HepG2 (cell line): ENCODE measurements around the gene TMTC1. TPM values are rescaled to one million over a fixed set of nuclear protein-coding genes. Genes with fewer than 3 reads are reported as not detected.

Experiments used
- ATAC-seq: fragments of 200-7000 bp; cut with Tn5 transposase; 3 replicates; pipeline ENCODE4 v1.9.1; 2020; ENCODE audit warnings: mild to moderate bottlenecking, moderate library complexity
- BruUV-seq: library from RNA; stranded (reverse); fragments of 400-500 nt; replicated peaks from 2 replicates; lab custom pipeline; 2021; lab: Mats Ljungman, UMichigan
- CTCF ChIA-PET: fragments of 300-600 bp; formaldehyde crosslinking; extraction: SDS; loops from one replicate; lab custom pipeline; 2021; ENCODE audit warnings: low total read pairs, inconsistent platforms, low intra/inter-chr PET ratio; lab: Yijun Ruan, JAX
- POLR2A ChIA-PET: fragments of 350-600 bp; sonication (Branson Sonifier 250); formaldehyde crosslinking; loops from one replicate; lab custom pipeline; 2020; ENCODE audit warnings: antibody characterized with exemption, inconsistent platforms; lab: Yijun Ruan, JAX
- DNase-seq: peaks from one replicate; pipeline ENCODE4 v3.0.0-alpha.2; 2015; ENCODE audit warnings: low spot score
- FAIRE-seq: peaks from 3 replicates; lab custom pipeline; 2011; peaks lifted over from hg19 to GRCh38; lab: Jason Lieb, UNC
- H2AFZ ChIP-seq: one replicate; pipeline ENCODE4 v1.6.1; 2011; ENCODE audit warnings: low read length, inconsistent platforms
- H3K27ac ChIP-seq: fragments of 300-600 bp; 3 replicates; pipeline ENCODE4 v1.8.0; 2011; ENCODE audit warnings: mixed run types, mild to moderate bottlenecking, mixed read lengths, low read length, inconsistent platforms; ENCODE audit not compliant: insufficient read depth; ENCODE audit errors: extremely low read length
- H3K27me3 ChIP-seq, 2 experiments: fragments of 200-600 bp in 1 of 2; 2 replicates in 1 of 2; 3 replicates in 1 of 2; pipeline versions ENCODE4 v1.6.0 to v1.8.0; 2011; ENCODE audit warnings: low read length in 2 of 2, mild to moderate bottlenecking in 2 of 2, moderate library complexity in 2 of 2, inconsistent platforms in 1 of 2; ENCODE audit not compliant: insufficient read depth in 2 of 2, control insufficient read depth in 1 of 2
- H3K36me3 ChIP-seq, 2 experiments: fragments of 200-600 bp in 1 of 2; replicated peaks in 1 of 2; 2 replicates in 1 of 2; 3 replicates in 1 of 2; pipeline versions ENCODE4 v1.5.1 to v1.8.0; 2011; ENCODE audit warnings: low read length in 2 of 2, inconsistent platforms in 1 of 2; ENCODE audit not compliant: insufficient read depth in 2 of 2, control insufficient read depth in 1 of 2
- H3K4me1 ChIP-seq: 2 replicates; pipeline ENCODE4 v1.5.1; 2012; ENCODE audit warnings: low read length, inconsistent platforms; ENCODE audit not compliant: insufficient read depth
- H3K4me2 ChIP-seq: 2 replicates; pipeline ENCODE4 v1.6.0; 2011; ENCODE audit warnings: low read depth, low read length, inconsistent platforms
- H3K4me3 ChIP-seq, 3 experiments: fragments of 200-600 bp in 1 of 3; sonication (generic), shearing (Covaris generic) in 1 of 3; replicated peaks in 1 of 3; 2 replicates each; pipeline ENCODE4 v1.5.1; 2011 to 2016; ENCODE audit warnings: low read length in 3 of 3, inconsistent platforms in 2 of 3, low read depth in 2 of 3, mild to moderate bottlenecking in 2 of 3, control low read depth in 1 of 3, mixed read lengths in 1 of 3; ENCODE audit not compliant: insufficient read depth in 1 of 3
- H3K79me2 ChIP-seq: one replicate; pipeline ENCODE4 v1.6.1; 2011; ENCODE audit warnings: low read length, inconsistent platforms; ENCODE audit not compliant: insufficient read depth
- H3K9ac ChIP-seq: 2 replicates; pipeline ENCODE4 v1.6.0; 2011; ENCODE audit warnings: mild to moderate bottlenecking, low read depth, low read length, inconsistent platforms; ENCODE audit not compliant: insufficient read depth
- H3K9me3 ChIP-seq: 2 replicates; pipeline ENCODE4 v1.5.1; 2012; ENCODE audit warnings: mild to moderate bottlenecking, low read length
- H4K20me1 ChIP-seq: 2 replicates; pipeline ENCODE4 v1.6.0; 2011; ENCODE audit warnings: inconsistent platforms, mild to moderate bottlenecking, low read length, moderate library complexity; ENCODE audit not compliant: insufficient read depth
- AKAP8 ChIP-seq: sonication (generic); formaldehyde crosslinking; IDR thresholded peaks from 2 replicates; pipeline ENCODE4 v1.5.1; 2020; ENCODE audit warnings: mild to moderate bottlenecking, missing genetic modification reagents
- CHD4 ChIP-seq: fragments of 200-600 bp; sonication (generic); IDR thresholded peaks from 2 replicates; pipeline ENCODE4 v1.7.0; 2017; ENCODE audit warnings: mild to moderate bottlenecking, low read length, borderline replicate concordance
- EZH2 ChIP-seq: conservative IDR thresholded peaks from 2 replicates; pipeline ENCODE4 v1.6.1; 2012; ENCODE audit warnings: mild to moderate bottlenecking, low read depth, low read length, moderate library complexity
- HNF1B ChIP-seq: sonication (generic); formaldehyde crosslinking; IDR thresholded peaks from 2 replicates; pipeline ENCODE4 v1.5.1; 2020; ENCODE audit warnings: mild to moderate bottlenecking, moderate library complexity, missing genetic modification reagents
- MAFG ChIP-seq: sonication (generic); formaldehyde crosslinking; IDR thresholded peaks from 2 replicates; pipeline ENCODE4 v1.5.1; 2020; ENCODE audit warnings: mild to moderate bottlenecking, missing genetic modification reagents
- MTA1 ChIP-seq: sonication (generic); formaldehyde crosslinking; IDR thresholded peaks from 2 replicates; pipeline ENCODE4 v1.4.0; 2020; ENCODE audit warnings: missing genetic modification reagents, mild to moderate bottlenecking, borderline replicate concordance
- POLR2AphosphoS2 ChIP-seq: IDR thresholded peaks from 2 replicates; pipeline ENCODE4 v1.6.1; 2011; ENCODE audit warnings: low read depth, low read length, improper control_type of control experiment
- ZNF317 ChIP-seq: sonication (generic); formaldehyde crosslinking; IDR thresholded peaks from 2 replicates; pipeline ENCODE4 v1.5.0; 2020; ENCODE audit warnings: mild to moderate bottlenecking, missing genetic modification reagents
- ZNF350 ChIP-seq: sonication (generic); formaldehyde crosslinking; IDR thresholded peaks from 2 replicates; pipeline ENCODE4 v1.4.0; 2020; ENCODE audit warnings: mild to moderate bottlenecking, low read depth, missing genetic modification reagents, borderline replicate concordance
- ZNF512B ChIP-seq: sonication (generic); formaldehyde crosslinking; IDR thresholded peaks from 2 replicates; pipeline ENCODE4 v1.5.1; 2020; ENCODE audit warnings: missing genetic modification reagents, mild to moderate bottlenecking, borderline replicate concordance
- ZNF83 ChIP-seq: sonication (generic); formaldehyde crosslinking; IDR thresholded peaks from 2 replicates; pipeline ENCODE4 v1.4.0; 2020; ENCODE audit warnings: missing genetic modification reagents, mild to moderate bottlenecking, borderline replicate concordance
- in situ Hi-C: cut with HindIII; loops from 2 replicates; pipeline ENCODE4 v1.10.0; 2017; ENCODE audit warnings: low pct_unique_long_range_greater_than_20kb; ENCODE audit not compliant: extremely low pct_ligation_motif_present
- intact Hi-C: fragments of 100-400 bp; cut with micrococcal nuclease; formaldehyde crosslinking; loops from one replicate; pipeline ENCODE4 v1.10.0; 2022; ENCODE audit not compliant: unreplicated experiment
- polyA plus RNA-seq, 8 experiments: library from polyadenylated mRNA; depleted of rRNA in 3 of 8; stranded (reverse) in 7 of 8; unstranded in 1 of 8; fragments of >200 nt; fragmentation: Illumina TruSeq in 4 of 8; extraction: Trizol in 4 of 8; gene quantifications; 2 replicates each; pipeline versions ENCODE4 v1.2.1 to v1.2.3, GENCODE V29; 2011 to 2016; ENCODE audit warnings: low read depth in 4 of 8, missing spikeins in 1 of 8, mixed read lengths in 1 of 8; ENCODE audit not compliant: insufficient read depth in 1 of 8
- total RNA-seq, 5 experiments: library from RNA; depleted of rRNA; stranded (reverse); fragments of >200 nt; fragmentation: Illumina TruSeq; extraction: Trizol; gene quantifications; 2 replicates each; pipeline ENCODE4 v1.2.3, GENCODE V29; 2016; ENCODE audit warnings: low read depth in 1 of 5

Gene TMTC1
- total and polyA plus RNA-seq, 2 of the 13 experiments (the other 11 are each of a cell fraction or from before 2014, with no cell fraction given), result 0.69 to 1.8 TPM

GRCh38 chr12:29804019-29804418 is 20.3 kb upstream of the TMTC1 start:
- H3K36me3 ChIP-seq, result no peaks in the 10 kb centered on the region
- no peaks in the 10 kb centered on the region for H3K79me2 ChIP-seq
- H3K27ac ChIP-seq, result no peak overlapping the region
- FAIRE-seq (no peak), DNase-seq (no peak), ATAC-seq (no peak)
- no peak overlapping the region for H2AFZ ChIP-seq
- no peak overlapping the region for H3K4me3 ChIP-seq
- CTCF ChIA-PET, result no interaction called here
- BruUV-seq, result no TSS peak
- H3K9ac ChIP-seq, result no peak overlapping the region
- H3K9me3 ChIP-seq, result no peaks in the 10 kb centered on the region
- peaks cover 11% of the 10 kb centered on the region for H3K4me1 ChIP-seq
- H3K4me2 ChIP-seq, result no peak overlapping the region
- no peaks in the 10 kb centered on the region for H4K20me1 ChIP-seq
- H3K27me3 ChIP-seq, result no peaks in the 10 kb centered on the region
- POLR2A ChIA-PET, result no interaction called here
- intact Hi-C loops (no loop called here), in situ Hi-C loops (no loop called here)
- TF ChIP-seq POLR2AphosphoS2 (no peak), ZNF83 (no peak), CHD4 (no peak), EZH2 (no peak), ZNF350 (CRISPR knock-in tag) (no peak), AKAP8 (CRISPR knock-in tag) (no peak), ZNF317 (CRISPR knock-in tag) (no peak), ZNF512B (no peak), MTA1 (no peak), MAFG (CRISPR knock-in tag) (no peak), HNF1B (CRISPR knock-in tag) (no peak)
